Endothelial cell of umbilical vein (primary cell): ENCODE data around the gene SPATA1. TPM values are rescaled to one million over a fixed set of nuclear protein-coding genes. Genes with fewer than 3 reads are reported as not detected.

Source experiments
- BruUV-seq: library from RNA; stranded (reverse); fragments of 400-500 nt; replicated peaks from 2 replicates; lab custom pipeline; 2021; lab: Mats Ljungman, UMichigan
- CTCF ChIA-PET: fragments of 300-600, 350-600 bp; sonication (Branson Sonifier 250); formaldehyde crosslinking; loops from one replicate; lab custom pipeline; 2021; ENCODE audit warnings: antibody characterized with exemption, inconsistent platforms; lab: Charles Lee
- POLR2A ChIA-PET: fragments of 300-600, 350-600 bp; sonication (Branson Sonifier 250); formaldehyde crosslinking; loops from one replicate; lab custom pipeline; 2021; ENCODE audit warnings: antibody characterized with exemption, inconsistent platforms; lab: Charles Lee
- DNase-seq: peaks from one replicate; pipeline ENCODE4 v3.0.0-alpha.2; 2011; ENCODE audit warnings: low read depth, low spot score
- FAIRE-seq: peaks from 2 replicates; lab custom pipeline; 2011; peaks lifted over from hg19 to GRCh38; lab: Jason Lieb, UNC
- H2AFZ ChIP-seq: 2 replicates; pipeline ENCODE4 v1.6.0; 2012; ENCODE audit warnings: low read depth, low read length, control low read depth, inconsistent platforms
- H3K27ac ChIP-seq: 2 replicates; pipeline ENCODE4 v1.5.1; 2011; ENCODE audit warnings: low read depth, mild to moderate bottlenecking, control low read depth, low read length, moderate library complexity; ENCODE audit not compliant: insufficient read depth
- H3K27me3 ChIP-seq, 2 experiments: 2 replicates each; pipeline versions ENCODE4 v1.6.0 to v1.6.1; 2011; ENCODE audit warnings: low read length in 2 of 2, mixed read lengths in 1 of 2; ENCODE audit not compliant: control insufficient read depth in 2 of 2, insufficient read depth in 2 of 2
- H3K36me3 ChIP-seq, 2 experiments: 2 replicates in 1 of 2; 3 replicates in 1 of 2; pipeline ENCODE4 v1.5.1; 2011; ENCODE audit warnings: low read length in 2 of 2, mild to moderate bottlenecking in 1 of 2, moderate library complexity in 1 of 2; ENCODE audit not compliant: control insufficient read depth in 2 of 2, insufficient read depth in 2 of 2; ENCODE audit errors: extremely low read depth in 1 of 2
- H3K4me1 ChIP-seq: 3 replicates; pipeline ENCODE4 v1.5.1; 2011; ENCODE audit warnings: mild to moderate bottlenecking, low read length; ENCODE audit not compliant: control insufficient read depth, insufficient read depth; ENCODE audit errors: extremely low read depth
- H3K4me2 ChIP-seq: 2 replicates; pipeline ENCODE4 v1.6.1; 2011; ENCODE audit warnings: low read length, control low read depth, mixed read lengths; ENCODE audit not compliant: insufficient read depth
- H3K4me3 ChIP-seq, 3 experiments: fragments of 200-600 bp in 1 of 3; sonication (generic), shearing (Covaris generic) in 1 of 3; replicated peaks in 1 of 3; 2 replicates each; pipeline ENCODE4 v1.5.1; 2011 to 2016; ENCODE audit warnings: control low read depth in 3 of 3, low read length in 3 of 3, mild to moderate bottlenecking in 2 of 3, inconsistent platforms in 1 of 3, low read depth in 1 of 3, moderate library complexity in 1 of 3; ENCODE audit not compliant: insufficient read depth in 1 of 3
- H3K79me2 ChIP-seq: 2 replicates; pipeline ENCODE4 v1.6.0; 2012; ENCODE audit warnings: low read length, inconsistent platforms; ENCODE audit not compliant: control insufficient read depth, insufficient read depth
- H3K9ac ChIP-seq: replicated peaks from 2 replicates; pipeline ENCODE3; 2011; ENCODE audit warnings: low read length, control low read depth; ENCODE audit not compliant: insufficient read depth; ENCODE audit errors: extremely low read depth
- H3K9me1 ChIP-seq: replicated peaks from 3 replicates; pipeline ENCODE4 v1.6.0; 2011; ENCODE audit warnings: mild to moderate bottlenecking, low read length; ENCODE audit not compliant: control insufficient read depth, insufficient read depth; ENCODE audit errors: extremely low read depth
- H3K9me3 ChIP-seq: replicated peaks from 2 replicates; pipeline ENCODE4 v1.5.1; 2012; ENCODE audit warnings: low read length, inconsistent platforms; ENCODE audit not compliant: control insufficient read depth, insufficient read depth
- H4K20me1 ChIP-seq: replicated peaks from 2 replicates; pipeline ENCODE3; 2011; ENCODE audit warnings: mild to moderate bottlenecking, low read length; ENCODE audit not compliant: control insufficient read depth, insufficient read depth; ENCODE audit errors: extremely low read depth
- CTCF ChIP-seq, 2 donors: IDR thresholded peaks; 1 replicate in 1 of 2; 2 replicates in 1 of 2; pipeline ENCODE4 v1.5.1; 2011; ENCODE audit warnings: low read length in 2 of 2, mild to moderate bottlenecking in 2 of 2, moderate library complexity in 2 of 2, control low read depth in 1 of 2, inconsistent platforms in 1 of 2, low read depth in 1 of 2; ENCODE audit not compliant: insufficient read depth in 1 of 2; ENCODE audit errors: extremely low read depth in 1 of 2
- EZH2 ChIP-seq: IDR thresholded peaks from 2 replicates; pipeline ENCODE4 v1.6.1; 2012; ENCODE audit warnings: borderline replicate concordance, low read depth, mild to moderate bottlenecking, moderate library complexity, low read length, inconsistent platforms; ENCODE audit not compliant: severe bottlenecking
- FOS ChIP-seq: IDR thresholded peaks from 2 replicates; pipeline ENCODE4 v1.6.1; 2011; ENCODE audit warnings: mild to moderate bottlenecking, low read length, moderate library complexity, borderline replicate concordance; ENCODE audit not compliant: insufficient read depth
- GATA2 ChIP-seq: IDR thresholded peaks from 2 replicates; pipeline ENCODE4 v1.7.0; 2011; ENCODE audit warnings: low read depth, mild to moderate bottlenecking, moderate library complexity, mixed read lengths, low read length; ENCODE audit not compliant: insufficient read length, insufficient read depth
- JUN ChIP-seq: IDR thresholded peaks from 2 replicates; pipeline ENCODE4 v1.6.1; 2011; ENCODE audit warnings: borderline replicate concordance, low read depth; ENCODE audit not compliant: insufficient read length, insufficient read depth
- MAX ChIP-seq: IDR thresholded peaks from 2 replicates; pipeline ENCODE4 v1.6.1; 2011; ENCODE audit not compliant: insufficient read depth, insufficient read length
- MYC ChIP-seq: IDR thresholded peaks from one replicate; pipeline ENCODE4 v1.6.1; 2011; ENCODE audit warnings: mild to moderate bottlenecking, low read depth, low read length
- POLR2A ChIP-seq: IDR thresholded peaks from 2 replicates; pipeline ENCODE4 v1.6.1; 2012; ENCODE audit warnings: low read depth, mild to moderate bottlenecking, control low read depth, low read length
- POLR2AphosphoS5 ChIP-seq: IDR thresholded peaks from 2 replicates; pipeline ENCODE4 v1.6.1; 2012; ENCODE audit warnings: low read depth, mild to moderate bottlenecking, control low read depth, low read length, moderate library complexity; ENCODE audit not compliant: insufficient read depth
- dilution Hi-C: fragments of 300-500 bp; cut with MboI; formaldehyde crosslinking; loops from one replicate; pipeline ENCODE4 v1.15.0; 2019; ENCODE audit warnings: low sequenced_read_pairs; ENCODE audit not compliant: extremely low pct_ligation_motif_present
- intact Hi-C: fragments of 100-400 bp; cut with micrococcal nuclease; formaldehyde crosslinking; loops from one replicate; pipeline ENCODE4 v1.10.0; 2022
- polyA plus RNA-seq, 4 experiments: library from polyadenylated mRNA; depleted of rRNA in 3 of 4; stranded (reverse) in 3 of 4; unstranded in 1 of 4; fragments of >200 nt; gene quantifications; 2 replicates each; pipeline versions ENCODE4 v1.2.1 to v1.2.3, GENCODE V29; 2011 to 2012; ENCODE audit warnings: missing spikeins in 1 of 4
- total RNA-seq: library from RNA; stranded (reverse); gene quantifications from 2 replicates; pipeline ENCODE4 v1.2.3, GENCODE V29; 2021

SPATA1 gene
- total and polyA plus RNA-seq, 2 donors (not counting 3 experiments of a cell fraction or from before 2014, with no cell fraction given) = 1.7 to 1.8 TPM

- Histone ChIP-seq H4K20me1 (peaks cover 3% of the 10 kb centered on the region), H3K9me1 (no peaks in the 10 kb centered on the region), H3K4me1 (peaks cover 12% of the 10 kb centered on the region), H3K4me2 (no peak overlapping the region), H3K4me3 (no peak overlapping the region), H3K9me3 (no peaks in the 10 kb centered on the region), H3K79me2 (peaks cover 17% of the 10 kb centered on the region), H3K36me3 (no peaks in the 10 kb centered on the region), H3K9ac (no peak overlapping the region), H2AFZ (no peak overlapping the region), H3K27me3 (no peaks in the 10 kb centered on the region), H3K27ac (no peak overlapping the region)
- no peak for TF ChIP-seq POLR2A
- no peak for TF ChIP-seq GATA2
- no peak for TF ChIP-seq JUN
- no peak for TF ChIP-seq MYC
- TF ChIP-seq EZH2 = no peak
- TF ChIP-seq CTCF (IDR thresholded peaks at IDR 0.05; ENCODE audit: extremely low read depth in 1 of 2, insufficient read depth in 1 of 2, low read depth in 1 of 2, low read length in 2 of 2) = no peak
- TF ChIP-seq POLR2AphosphoS5 = no peak
- TF ChIP-seq FOS = no peak
- TF ChIP-seq MAX = no peak
- dilution Hi-C loops = no loop called here
- no TSS peak for BruUV-seq
- intact Hi-C loops = loop anchor here (10.0 kb wide), 1 partner anchor 766 kb away; the partner anchor contains the start of gene BCL10
- FAIRE-seq = no peak
- ChIA-PET CTCF (interaction anchor here (0.7 to 1.6 kb wide), 2 partner anchors 244 to 368 kb away, joined by 3 to 4 read pairs; no protein-coding TSS in a partner anchor), POLR2A (no interaction called here)
- no peak for DNase-seq
Observed at GRCh38 chr1:84509029-84509428, 2.8 kb downstream of the SPATA1 start.
